Gastrocnemius medialis (tissue), 4 donors: Measurements from ENCODE around the gene DCAF16.

Experiments used
- CTCF ChIP-seq, 5 experiments: fragments of 450-650 bp in 3 of 5; fragments of 200-600 bp in 2 of 5; sonication (generic) in 2 of 5; IDR thresholded peaks in 4 of 5; conservative IDR thresholded peaks in 1 of 5; 1 replicate in 4 of 5; 2 replicates in 1 of 5; pipeline ENCODE4 v1.5.1; 2016 to 2019; ENCODE audit warnings: antibody characterized with exemption in 5 of 5, mild to moderate bottlenecking in 3 of 5, moderate library complexity in 3 of 5
- POLR2A ChIP-seq, 2 donors: fragments of 450-650 bp; IDR thresholded peaks; one replicate each; pipeline ENCODE4 v1.6.1; 2017; ENCODE audit warnings: antibody characterized with exemption in 2 of 2, mild to moderate bottlenecking in 2 of 2, moderate library complexity in 2 of 2

GRCh38 chr4:17859793-17860406 lies 49.3 kb upstream of the DCAF16 start:
- no peak for TF ChIP-seq CTCF (IDR thresholded peaks at IDR 0.05 in 4 of 5, conservative IDR thresholded peaks at IDR 0.05 in 1 of 5)
- no peak for TF ChIP-seq POLR2A (IDR thresholded peaks at IDR 0.05)
